Endothelial cell (in vitro differentiated cells): Measurements from ENCODE around the gene CFAP58. TPM values are rescaled to one million over a fixed set of nuclear protein-coding genes. Genes with fewer than 3 reads are reported as not detected.

Experiments used
- DNase-seq: peaks from one replicate; pipeline ENCODE4 v3.0.0; 2021; ENCODE audit warnings: low spot score
- H3K27ac Mint-ChIP-seq: one replicate; pipeline ENCODE4 v1.8.0; 2021; ENCODE audit warnings: mixed read lengths, inconsistent platforms; ENCODE audit not compliant: unreplicated experiment
- H3K27me3 Mint-ChIP-seq: one replicate; pipeline ENCODE4 v1.8.0; 2021; ENCODE audit warnings: mild to moderate bottlenecking, moderate library complexity, mixed read lengths, inconsistent platforms; ENCODE audit not compliant: unreplicated experiment
- H3K36me3 Mint-ChIP-seq: one replicate; pipeline ENCODE4 v1.8.0; 2021; ENCODE audit warnings: mild to moderate bottlenecking, low read depth, mixed read lengths, inconsistent platforms; ENCODE audit not compliant: unreplicated experiment
- H3K4me1 Mint-ChIP-seq: one replicate; pipeline ENCODE4 v1.8.0; 2021; ENCODE audit warnings: mild to moderate bottlenecking, mixed read lengths, inconsistent platforms; ENCODE audit not compliant: unreplicated experiment
- H3K4me3 Mint-ChIP-seq: one replicate; pipeline ENCODE4 v1.8.0; 2021; ENCODE audit warnings: mild to moderate bottlenecking, mixed read lengths, inconsistent platforms; ENCODE audit not compliant: unreplicated experiment
- H3K9me3 Mint-ChIP-seq: one replicate; pipeline ENCODE4 v1.8.0; 2021; ENCODE audit warnings: mixed read lengths, inconsistent platforms; ENCODE audit not compliant: unreplicated experiment
- CTCF ChIP-seq: fragments of 200-600 bp; sonication (generic); IDR thresholded peaks from one replicate; pipeline ENCODE4 v1.5.0; 2021; ENCODE audit warnings: antibody characterized with exemption; ENCODE audit not compliant: unreplicated experiment
- total RNA-seq: library from RNA; stranded (reverse); fragmentation: NEBNext Ultra II Directional; extraction: Animal tissue kit (Norgen Biotek cat#: 25700); gene quantifications from one replicate; pipeline ENCODE4 v1.2.1, GENCODE V29; 2021; ENCODE audit not compliant: unreplicated experiment

CFAP58 gene
- total RNA-seq, 1 donor from 2014 or later, result 0.28 TPM

- Mint-ChIP-seq H3K4me3 (no peak overlapping the region), H3K36me3 (no peaks in the 10 kb centered on the region), H3K4me1 (peaks cover 16% of the 10 kb centered on the region), H3K27me3 (no peaks in the 10 kb centered on the region), H3K27ac (no peak overlapping the region), H3K9me3 (no peaks in the 10 kb centered on the region)
- no peak for DNase-seq
- TF ChIP-seq CTCF, result no peak
Measured at GRCh38 chr10:104380336-104380735, 26.7 kb downstream of the CFAP58 start.

- Mint-ChIP-seq H3K4me1 (peaks cover 7% of the 10 kb centered on the region), H3K4me3 (no peak overlapping the region)
Measured at GRCh38 chr10:104387130-104387888, 33.7 kb downstream of the CFAP58 start.

GRCh38 chr10:104388830-104389229 lies 35.2 kb downstream of the CFAP58 start:
- no peak overlapping the region for H3K4me3 Mint-ChIP-seq
- no peak for DNase-seq
- no peak for TF ChIP-seq CTCF
- peaks cover 7% of the 10 kb centered on the region for H3K4me1 Mint-ChIP-seq
- H3K27me3 Mint-ChIP-seq, result no peaks in the 10 kb centered on the region
- H3K9me3 Mint-ChIP-seq, result no peaks in the 10 kb centered on the region
- H3K27ac Mint-ChIP-seq, result no peak overlapping the region
- H3K36me3 Mint-ChIP-seq, result no peaks in the 10 kb centered on the region

More at GRCh38 chr10:104387130-104387888, 33.7 kb downstream of the CFAP58 start:
- Mint-ChIP-seq H3K9me3 (no peaks in the 10 kb centered on the region), H3K27me3 (no peaks in the 10 kb centered on the region), H3K36me3 (no peaks in the 10 kb centered on the region), H3K27ac (no peak overlapping the region)
- no peak for DNase-seq
- no peak for TF ChIP-seq CTCF

GRCh38 chr10:104391150-104391968 lies 37.7 kb downstream of the CFAP58 start:
- no peak for TF ChIP-seq CTCF
- Mint-ChIP-seq H3K4me1 (no peaks in the 10 kb centered on the region), H3K36me3 (no peaks in the 10 kb centered on the region), H3K4me3 (no peak overlapping the region), H3K27ac (no peak overlapping the region), H3K9me3 (no peaks in the 10 kb centered on the region), H3K27me3 (no peaks in the 10 kb centered on the region)
- DNase-seq, result no peak

GRCh38 chr10:104391969-104392296 lies 38.3 kb downstream of the CFAP58 start:
- no peaks in the 10 kb centered on the region for H3K36me3 Mint-ChIP-seq
- H3K27ac Mint-ChIP-seq, result no peak overlapping the region
- TF ChIP-seq CTCF, result no peak
- DNase-seq, result no peak
- H3K4me1 Mint-ChIP-seq, result no peaks in the 10 kb centered on the region
- no peaks in the 10 kb centered on the region for H3K27me3 Mint-ChIP-seq
- H3K4me3 Mint-ChIP-seq, result no peak overlapping the region
- no peaks in the 10 kb centered on the region for H3K9me3 Mint-ChIP-seq
